GM18868 (cell line): ENCODE results near the gene BCAS4.
"Not testable (repeated sequence)": the region's sequence is repeated elsewhere in the genome, so short reads cannot be mapped to it uniquely, and the experiment has no call there.

Experiments
- ATAC-seq: cut with Tn5 transposase; IDR thresholded peaks from one replicate; pipeline ENCODE4 v1.9.1; 2021; ENCODE audit warnings: mild to moderate bottlenecking, moderate library complexity; ENCODE audit not compliant: unreplicated experiment

The BCAS4 gene

GRCh38 chr20:50873585-50873984 is 78.7 kb downstream of the BCAS4 start:
- no peak for ATAC-seq

- no peak for ATAC-seq
Observed at GRCh38 chr20:50874111-50874757, 79.4 kb downstream of the BCAS4 start.

DNA sequence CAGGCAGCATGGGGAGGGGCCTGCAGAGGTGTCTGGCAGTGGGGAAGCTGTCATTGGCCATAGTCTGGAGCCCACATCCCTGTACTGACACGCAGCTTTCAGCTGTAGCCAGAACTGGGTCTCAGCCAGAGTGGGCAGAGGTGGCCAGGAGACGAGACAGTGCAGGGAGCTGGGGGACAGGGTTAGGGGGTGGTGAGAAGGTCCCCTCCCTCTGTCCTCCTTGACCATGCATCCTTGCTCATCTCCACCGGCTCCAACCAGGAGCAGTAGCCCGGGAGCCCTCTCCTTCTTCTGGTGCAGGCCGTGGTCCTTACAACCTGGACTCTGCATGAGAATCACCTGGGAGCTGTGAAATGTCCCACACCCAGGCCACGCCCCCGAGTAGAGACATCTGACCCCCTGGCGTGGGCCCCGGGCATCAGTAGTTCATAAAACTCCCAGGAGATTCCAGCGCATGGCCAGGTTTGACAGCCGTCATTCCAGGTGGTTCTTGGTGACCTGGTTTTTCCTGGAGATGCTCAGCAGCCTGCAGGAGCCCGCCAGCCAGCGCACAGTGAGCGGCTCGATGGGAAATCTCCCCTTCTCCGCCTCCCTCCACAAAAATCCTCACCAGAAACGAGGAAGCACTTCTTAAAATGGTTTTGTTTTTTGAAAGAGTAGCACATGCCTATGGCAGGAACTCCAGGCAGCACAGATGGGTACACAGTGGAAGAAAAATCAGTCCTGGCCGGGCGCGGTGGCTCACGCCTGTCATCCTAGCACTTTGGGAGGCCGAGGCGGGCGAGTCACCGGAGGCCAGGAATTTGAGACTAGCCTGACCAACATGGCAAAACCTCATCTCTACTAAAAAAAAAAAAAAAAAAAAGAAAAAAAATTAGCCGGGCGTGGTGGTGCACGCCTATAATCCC is 80.2 kb downstream of the BCAS4 start:
- no peak for ATAC-seq

DNA sequence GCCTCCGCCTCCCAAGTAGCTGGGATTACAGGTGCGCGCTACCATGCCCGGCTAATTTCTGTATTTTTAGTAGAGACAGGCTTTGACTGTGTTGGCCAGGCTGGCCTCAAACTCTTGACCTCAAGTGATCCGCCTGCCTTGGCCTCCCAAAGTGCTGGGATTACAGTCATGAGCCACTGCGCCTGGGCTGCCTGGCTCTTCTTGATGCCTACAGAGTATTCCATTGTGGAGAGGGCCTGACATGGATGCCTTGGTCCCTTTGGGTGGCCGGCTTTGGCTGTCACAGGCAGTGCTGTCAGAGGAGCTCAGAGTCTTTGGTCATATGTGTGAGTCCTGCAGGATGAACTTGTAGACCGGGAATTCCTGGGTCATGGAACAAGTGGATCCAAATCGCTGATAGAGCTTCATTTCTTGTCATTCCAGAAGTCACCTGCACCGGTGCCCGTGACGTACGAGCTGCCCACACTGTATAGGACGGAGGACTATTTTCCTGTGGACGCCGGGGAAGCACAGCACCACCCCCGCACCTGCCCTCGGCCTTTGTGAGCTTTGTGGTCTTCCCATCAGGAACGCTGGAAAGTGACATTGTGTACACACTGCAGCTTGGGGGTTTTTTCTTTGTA is 81.3 kb downstream of the BCAS4 start:
- no peak for ATAC-seq

DNA sequence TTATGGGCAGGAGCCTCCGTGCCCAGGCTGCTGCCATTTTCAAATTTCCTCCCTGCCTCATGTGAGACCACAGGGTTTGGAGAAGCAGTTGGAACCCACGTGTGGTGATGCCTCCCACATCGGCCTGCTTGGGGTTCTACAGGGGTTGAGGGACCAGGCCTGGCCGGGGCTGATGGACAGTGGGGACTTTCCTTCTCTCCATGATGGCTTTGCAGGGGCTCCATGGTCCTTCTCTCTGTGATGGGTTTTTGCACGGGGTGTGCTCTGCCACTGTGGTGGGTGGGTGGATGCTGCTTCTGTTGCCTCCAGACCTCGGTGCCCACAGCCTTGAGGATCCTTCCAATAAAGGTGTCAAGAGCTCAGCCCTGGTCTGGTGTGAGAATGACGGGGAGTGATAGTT is 82.0 kb downstream of the BCAS4 start:
- no peak for ATAC-seq

- no peak for ATAC-seq
Observed at GRCh38 chr20:50877232-50877743, 82.4 kb downstream of the BCAS4 start.

DNA sequence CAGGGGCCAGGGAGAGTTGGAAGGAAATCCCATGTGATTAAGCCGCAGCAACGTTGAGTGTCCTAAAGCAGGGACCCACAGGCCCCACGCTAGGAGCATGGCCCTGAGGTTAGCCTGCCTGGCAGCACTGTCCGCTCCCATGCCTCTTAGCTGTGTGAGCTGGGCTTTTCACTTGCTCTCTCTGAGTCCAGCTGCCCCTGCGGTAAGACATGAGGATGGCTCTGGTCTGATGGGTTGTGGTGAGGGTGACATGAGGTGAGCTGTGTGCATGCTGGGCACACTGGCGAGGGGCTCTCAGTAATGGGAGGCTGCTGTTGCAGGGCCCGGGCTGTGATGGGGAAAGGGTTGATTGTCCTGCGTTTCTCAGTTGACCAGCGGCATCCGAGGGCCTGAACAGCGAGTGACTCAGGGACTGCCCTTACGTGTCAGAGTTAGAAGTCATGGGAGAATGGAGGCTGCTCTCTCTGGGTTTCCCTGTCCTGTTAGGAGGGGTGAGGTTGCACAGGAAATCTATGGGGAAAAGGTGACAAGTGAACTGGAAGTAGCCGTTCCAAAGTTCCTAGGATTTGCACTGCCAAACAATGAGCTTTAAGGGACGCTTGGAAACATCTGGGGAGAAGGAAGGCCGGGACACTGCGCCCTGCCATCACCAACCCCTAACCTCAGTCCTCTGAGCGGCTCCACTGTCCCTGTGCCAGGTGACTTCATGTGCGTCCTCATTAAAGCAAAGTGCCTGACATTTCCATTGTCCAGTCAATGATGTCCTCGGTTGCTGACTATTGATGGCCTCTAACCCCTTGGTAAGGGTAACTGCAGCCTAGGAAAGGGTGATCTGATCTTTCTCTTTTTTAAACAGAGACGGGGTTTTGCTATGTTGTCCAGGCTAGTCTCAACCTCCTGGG is 85.0 kb downstream of the BCAS4 start:
- no peak for ATAC-seq

DNA sequence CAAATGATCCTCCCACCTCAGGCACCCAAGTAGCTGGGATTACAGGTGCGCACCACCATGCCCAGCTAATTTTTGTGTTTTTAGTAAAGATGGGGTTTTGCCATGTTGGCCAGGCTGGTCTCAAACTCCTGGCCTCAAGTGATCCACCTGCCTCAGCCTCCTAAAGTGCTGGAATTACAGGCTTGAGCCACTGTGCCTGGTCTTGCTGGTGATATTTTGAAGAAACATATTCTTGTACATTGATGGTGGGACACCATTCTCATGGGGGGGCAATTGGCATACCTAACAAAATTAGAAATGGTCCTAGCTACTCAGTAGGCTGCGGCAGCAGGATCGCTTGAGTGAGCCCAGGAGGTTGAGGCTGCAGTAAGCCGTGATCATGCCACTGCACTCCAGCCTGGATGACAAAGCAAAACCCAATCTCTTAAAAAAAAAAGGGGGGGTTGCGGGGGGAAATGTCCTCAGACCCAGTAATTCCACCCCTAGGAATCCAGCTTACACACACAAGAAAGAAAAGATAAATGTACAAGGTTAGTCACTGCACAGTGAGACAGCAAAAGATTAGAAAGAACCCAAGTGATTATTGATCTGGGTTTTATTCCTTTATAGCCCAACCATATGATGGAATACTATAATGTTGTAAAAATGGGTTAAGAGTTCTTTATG is 87.0 kb downstream of the BCAS4 start:
- not testable (repeated sequence) for ATAC-seq

DNA sequence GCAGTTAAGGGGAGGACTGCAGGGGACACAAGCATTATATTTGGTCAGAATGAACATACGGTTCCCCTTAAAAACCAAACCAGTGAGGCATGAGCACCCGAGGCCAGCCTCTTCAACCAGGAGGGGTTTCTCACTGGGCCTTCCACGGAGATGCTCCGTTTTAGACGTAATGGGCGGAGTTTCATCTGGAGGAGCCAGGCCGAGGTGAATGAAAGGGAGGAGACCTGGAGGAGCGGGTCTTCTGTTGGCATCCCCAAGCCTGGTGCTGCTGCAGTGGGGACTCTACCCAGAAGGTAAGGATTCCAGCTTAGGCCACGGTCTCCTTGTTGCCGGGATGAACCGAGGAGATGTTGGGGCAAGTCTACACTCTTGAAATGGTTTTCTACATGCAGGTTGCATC is 89.0 kb downstream of the BCAS4 start:
- no peak for ATAC-seq

- ATAC-seq, result no peak
Observed at GRCh38 chr20:50885068-50885467, 90.2 kb downstream of the BCAS4 start.

GRCh38 chr20:50885781-50886180 is 90.9 kb downstream of the BCAS4 start:
- ATAC-seq, result no peak

DNA sequence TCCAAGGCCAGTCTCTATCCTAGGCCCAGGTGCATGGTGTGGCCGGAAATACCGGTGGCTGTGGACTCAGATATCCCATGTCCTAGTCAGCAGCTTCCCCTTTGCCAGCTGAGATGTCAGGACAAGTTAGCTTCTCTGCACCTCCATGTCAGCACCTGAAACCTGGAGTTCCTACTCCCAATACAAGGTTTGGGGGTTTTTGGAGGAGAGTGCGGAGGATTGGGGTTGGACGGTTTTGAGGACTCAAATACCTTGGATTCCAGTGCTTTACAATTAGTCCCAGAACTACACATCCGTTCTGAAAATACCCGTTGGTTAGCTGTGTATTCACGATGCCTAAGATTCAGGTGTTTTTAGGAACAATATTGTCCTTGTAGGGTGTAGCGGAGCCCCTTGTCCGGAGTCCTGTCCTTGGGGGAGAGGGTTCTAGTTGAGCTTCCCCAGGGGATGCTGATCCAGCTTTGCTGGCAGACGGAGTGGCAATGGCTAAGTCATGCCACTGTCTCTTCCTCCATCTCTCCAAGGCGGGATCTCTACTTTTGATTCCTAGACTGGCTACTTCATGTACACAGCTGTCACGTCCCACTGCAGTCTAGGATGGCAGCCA is 91.4 kb downstream of the BCAS4 start:
- ATAC-seq, result no peak

DNA sequence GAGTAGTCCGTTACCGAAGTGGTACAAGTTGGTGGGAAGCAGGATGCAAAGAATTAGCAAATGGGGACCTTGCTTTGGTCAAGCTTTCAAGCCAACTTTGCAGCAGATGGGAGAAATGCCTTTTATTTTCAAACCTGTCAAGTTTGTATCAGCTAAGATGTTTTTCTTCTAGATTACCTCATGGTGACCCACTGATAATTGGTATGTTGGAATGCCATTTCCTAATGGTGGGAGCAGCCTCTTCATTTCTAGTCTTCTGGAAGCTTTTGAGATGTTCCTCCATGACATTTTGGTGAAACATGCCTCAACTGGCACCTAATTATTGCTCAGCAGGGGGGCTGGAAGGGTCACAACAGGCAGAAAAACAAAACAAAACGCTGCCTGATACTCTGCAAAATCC is 92.7 kb downstream of the BCAS4 start:
- no peak for ATAC-seq

DNA sequence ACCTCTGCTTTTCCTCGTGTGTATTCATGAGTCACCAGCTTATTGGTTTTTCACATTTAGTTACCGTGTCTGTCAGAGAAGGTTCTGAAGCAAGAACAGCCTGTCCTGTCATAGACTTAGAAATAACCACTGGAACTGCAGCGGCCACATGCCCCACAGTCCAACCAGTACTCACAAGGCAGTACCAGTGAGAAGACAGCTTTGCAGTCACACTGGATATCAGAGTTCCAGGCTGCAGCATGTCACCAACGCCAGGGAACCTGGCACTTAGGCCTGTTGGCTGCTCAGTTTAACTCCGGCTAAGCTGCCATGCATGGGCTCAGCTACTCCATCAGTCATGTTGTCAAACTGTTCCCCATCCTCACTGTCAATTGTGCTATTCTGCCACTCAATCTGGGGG is 96.3 kb downstream of the BCAS4 start:
- ATAC-seq, result no peak

DNA sequence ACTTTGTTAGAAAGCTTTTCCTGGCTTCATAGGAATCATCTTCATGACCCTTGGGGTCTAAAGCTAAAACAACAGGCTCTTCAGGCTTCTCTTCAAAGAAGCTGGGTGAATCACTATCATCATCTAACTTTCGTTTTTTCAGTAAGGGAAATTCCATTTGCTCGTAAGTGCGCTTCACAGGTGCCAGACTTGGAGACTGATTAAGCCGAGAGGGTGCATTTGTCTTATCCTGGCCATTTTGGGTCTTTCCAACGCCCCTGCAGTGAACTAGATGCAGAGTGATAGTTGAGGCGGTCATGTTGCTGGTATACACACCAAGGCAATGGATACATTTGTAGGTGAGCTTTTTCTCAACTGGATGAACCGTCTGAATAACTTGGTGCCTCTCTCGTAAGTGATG is 97.5 kb downstream of the BCAS4 start:
- no peak for ATAC-seq

- ATAC-seq, result no peak
Observed at GRCh38 chr20:50893620-50894019, 98.8 kb downstream of the BCAS4 start.

- no peak for ATAC-seq
Observed at GRCh38 chr20:50895111-50895830, 100.4 kb downstream of the BCAS4 start.

DNA sequence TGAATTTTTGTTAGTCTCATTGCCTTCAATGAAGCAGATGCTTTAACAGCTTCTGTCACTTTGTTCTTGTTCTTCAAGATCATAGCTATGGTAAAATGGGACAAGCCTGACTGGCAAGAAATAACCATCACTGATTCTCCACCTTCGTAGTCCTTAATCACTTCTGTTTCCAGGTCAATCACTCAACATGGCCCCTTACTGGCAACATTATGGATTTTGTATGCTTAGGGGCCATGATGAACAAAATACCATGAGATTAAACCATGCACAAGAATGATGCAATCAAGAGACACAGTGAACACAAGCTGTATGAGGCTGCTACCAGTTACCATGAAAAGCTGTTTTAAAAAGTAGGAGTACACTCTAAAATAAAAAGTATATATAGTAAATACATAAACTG is 103.6 kb downstream of the BCAS4 start:
- no peak for ATAC-seq

GRCh38 chr20:50900261-50900660 is 105.4 kb downstream of the BCAS4 start:
- ATAC-seq, result no peak
